ENCODE measurements around the gene CNTFR.

The CNTFR gene

GRCh38 chr9:34620061-34620994 lies 30.8 kb upstream of the CNTFR start, which contains the start of gene DCTN3:
TSS of gene DCTN3 (minus strand) at chr9:34620495. CDS start at chr9:34620464, 31 bp downstream.
- DNase-seq (ENCODE audit: low spot score), result peak; percentile 96

- no peak for DNase-seq (ENCODE audit: low spot score)
Observed at GRCh38 chr9:34615132-34615531, 25.6 kb upstream of the CNTFR start.

GRCh38 chr9:34612788-34613390 lies 23.4 kb upstream of the CNTFR start:
- DNase-seq (ENCODE audit: low spot score), result peak; percentile 67

GRCh38 chr9:34611811-34612787 lies 22.6 kb upstream of the CNTFR start, which contains the start of gene RPP25L:
TSS of gene RPP25L (minus strand) at chr9:34612097. CDS start at chr9:34611296, 801 bp downstream.
- DNase-seq (ENCODE audit: low spot score), result peak; percentile 80

- DNase-seq (ENCODE audit: low spot score), result no peak
Observed at GRCh38 chr9:34611251-34611810, 21.8 kb upstream of the CNTFR start.

GRCh38 chr9:34610434-34611206 lies 21.1 kb upstream of the CNTFR start:
- no peak for DNase-seq (ENCODE audit: low spot score)

- no peak for DNase-seq (ENCODE audit: low spot score)
Observed at GRCh38 chr9:34607331-34607730, 17.8 kb upstream of the CNTFR start.

- no peak for DNase-seq (ENCODE audit: low spot score)
Observed at GRCh38 chr9:34606905-34607304, 17.4 kb upstream of the CNTFR start.

GRCh38 chr9:34606190-34606589 lies 16.7 kb upstream of the CNTFR start:
- no peak for DNase-seq (ENCODE audit: low spot score)

- DNase-seq (ENCODE audit: low spot score), result peak; percentile 81
Observed at GRCh38 chr9:34603610-34604231, 14.2 kb upstream of the CNTFR start.

- no peak for DNase-seq (ENCODE audit: low spot score)
Observed at GRCh38 chr9:34601937-34602573, 12.5 kb upstream of the CNTFR start.

- no peak for DNase-seq (ENCODE audit: low spot score)
Observed at GRCh38 chr9:34600908-34601307, 11.4 kb upstream of the CNTFR start.

- DNase-seq (ENCODE audit: low spot score), result no peak
Observed at GRCh38 chr9:34599546-34599945, 10.0 kb upstream of the CNTFR start.

- no peak for DNase-seq (ENCODE audit: low spot score)
Observed at GRCh38 chr9:34594177-34594576, 4.7 kb upstream of the CNTFR start.

GRCh38 chr9:34592895-34593601 lies 3.5 kb upstream of the CNTFR start:
- DNase-seq (ENCODE audit: low spot score), result no peak

- no peak for DNase-seq (ENCODE audit: low spot score)
Observed at GRCh38 chr9:34591917-34592866, 2.7 kb upstream of the CNTFR start.

GRCh38 chr9:34591248-34591916 lies 1.9 kb upstream of the CNTFR start:
- peak; percentile 89 for DNase-seq (ENCODE audit: low spot score)

All from HuH-7 (cell line).